Activated T-cell treated with anti-CD3 and anti-CD28 coated beads, Interleukin-2, amount 50 U/mL, for 48 hours (primary cell): ENCODE results near the gene UBTFL1.
"Not testable (repeated sequence)": the region's sequence is repeated elsewhere in the genome, so short reads cannot be mapped to it uniquely, and the experiment has no call there.

ENCODE experiments used
- DNase-seq, 2 experiments: peaks; one replicate each; pipeline ENCODE4 v3.0.0-alpha.2; 2020

UBTFL1 gene

DNA sequence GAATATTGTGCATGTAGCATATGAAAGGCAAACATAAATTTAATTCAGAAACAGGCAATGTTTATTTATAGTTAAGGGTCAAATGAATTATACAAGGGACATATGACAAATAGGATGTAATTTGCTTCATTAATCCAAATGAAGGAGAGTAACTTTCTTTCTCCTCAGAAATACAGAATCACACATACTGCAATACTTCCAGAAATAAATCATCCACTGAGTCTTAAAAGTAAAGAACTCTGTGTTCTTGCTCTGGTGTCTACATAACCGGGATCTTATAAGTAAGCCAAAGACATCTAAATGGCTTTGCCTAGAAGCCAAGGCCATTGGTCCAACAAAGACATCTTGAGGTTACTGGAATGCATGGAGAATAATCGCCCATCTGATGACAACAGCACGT, at the start of gene UBTFL1:
Gene UBTFL1, plus strand, starts transcription at position 301 of the 400 bp plus-strand sequence. Its CDS starts 0 bp downstream, at position 301.
- not testable (repeated sequence) for DNase-seq

DNA sequence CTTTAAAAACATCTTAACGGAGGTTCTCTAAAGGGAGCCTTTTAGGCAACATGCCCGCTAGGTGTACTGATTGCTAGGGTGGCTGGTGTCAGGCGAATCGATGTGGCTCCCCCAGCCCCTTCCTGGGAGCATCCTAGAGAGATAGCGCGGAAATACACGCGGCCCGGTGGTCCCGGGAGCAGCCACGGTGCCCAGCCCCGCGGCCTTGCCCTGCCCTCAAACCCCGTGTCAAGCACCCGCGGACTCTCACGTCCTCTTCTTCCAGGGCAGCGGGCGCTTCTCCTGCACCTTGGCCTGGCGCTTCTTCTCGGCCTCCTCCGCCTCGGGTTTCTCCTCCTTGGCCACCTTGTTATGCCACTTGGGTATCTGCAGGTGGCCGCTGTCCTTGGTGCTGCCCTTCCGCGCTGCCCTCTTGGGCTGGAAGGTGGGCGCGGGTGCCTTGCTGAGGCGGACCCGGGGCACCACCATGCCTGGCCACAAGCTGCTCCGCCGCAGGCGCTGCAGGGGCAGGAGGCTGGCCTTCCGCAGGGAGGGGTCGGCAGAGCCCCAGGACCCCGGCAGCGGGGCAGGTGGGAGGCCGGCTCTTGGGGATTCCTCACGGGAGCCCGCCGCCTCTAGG, 34.0 kb upstream of the UBTFL1 start:
- not testable (repeated sequence) for DNase-seq

GRCh38 chr11:90052311-90052710, 33.4 kb upstream of the UBTFL1 start:
- peak; percentile 20 to 21 for DNase-seq

DNA sequence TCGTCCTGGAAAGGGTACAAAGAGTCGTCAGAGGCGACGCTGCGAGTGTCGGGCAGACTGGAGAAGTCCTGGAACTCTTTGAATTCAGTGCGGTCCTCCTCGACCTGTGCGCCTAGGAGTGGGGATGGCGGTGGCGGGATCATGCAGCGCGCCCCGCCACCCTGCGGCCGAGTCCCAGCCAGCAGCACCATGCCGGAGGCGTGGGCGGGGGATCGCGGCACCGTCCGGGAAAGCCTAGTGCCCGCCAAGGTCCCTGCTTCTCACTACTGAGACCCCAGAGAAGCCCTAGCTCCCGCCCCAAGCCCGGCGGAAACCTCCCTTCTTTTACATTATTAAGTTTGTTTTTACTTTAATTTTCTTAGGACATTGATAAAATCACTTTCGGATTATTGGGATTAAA, 32.2 kb upstream of the UBTFL1 start:
- not testable (repeated sequence) for DNase-seq

DNA sequence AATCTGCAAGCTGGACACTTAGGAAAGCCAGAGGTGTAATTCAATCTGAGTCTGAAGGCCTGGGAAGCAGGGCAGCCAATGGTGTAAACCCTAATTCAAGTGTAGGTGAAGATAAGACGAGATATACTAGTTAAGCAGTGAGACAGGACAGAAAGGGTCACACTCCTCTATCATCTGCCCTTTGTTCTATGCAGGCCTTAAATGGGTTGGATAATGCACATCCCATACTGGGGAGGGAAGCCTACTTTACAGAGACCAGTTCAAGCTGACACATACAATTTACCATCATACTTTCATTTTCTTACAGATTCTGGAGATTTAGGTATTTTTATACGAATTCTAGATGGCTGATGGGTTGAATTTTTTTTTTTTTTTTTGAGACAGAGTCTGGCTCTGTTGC, 3.0 kb downstream of the UBTFL1 start:
- not testable (repeated sequence) for DNase-seq

GRCh38 chr11:90095230-90095924, 9.6 kb downstream of the UBTFL1 start:
- DNase-seq: not testable (repeated sequence)

GRCh38 chr11:90098261-90098660, 12.5 kb downstream of the UBTFL1 start:
- not testable (repeated sequence) for DNase-seq

- DNase-seq: no peak
Observed at GRCh38 chr11:90100431-90100830, 14.7 kb downstream of the UBTFL1 start.

- DNase-seq: no peak
Observed at GRCh38 chr11:90113541-90113940, 27.8 kb downstream of the UBTFL1 start.

- no peak for DNase-seq
Observed at GRCh38 chr11:90120191-90120590, 34.4 kb downstream of the UBTFL1 start.

DNA sequence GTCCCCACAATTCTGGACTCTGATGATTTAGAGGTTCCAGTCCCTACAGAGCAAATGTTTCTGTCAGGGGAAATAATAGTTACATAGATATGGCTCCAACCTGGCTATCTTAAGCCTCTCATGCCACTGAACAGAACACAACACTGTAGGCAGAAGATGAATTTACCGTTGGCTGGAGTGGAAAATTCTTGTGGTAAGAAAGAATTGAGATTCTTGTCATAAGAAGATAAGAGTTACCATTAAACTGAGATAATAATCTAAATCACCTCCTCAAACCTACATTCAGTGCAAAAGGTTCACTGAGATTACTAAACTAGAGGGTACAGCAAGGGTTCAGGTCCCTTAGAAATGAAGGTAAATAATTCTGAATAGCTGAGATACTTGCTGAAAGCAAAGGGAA, 38.6 kb downstream of the UBTFL1 start:
- no peak for DNase-seq

- no peak for DNase-seq
Observed at GRCh38 chr11:90124946-90125345, 39.2 kb downstream of the UBTFL1 start.

DNA sequence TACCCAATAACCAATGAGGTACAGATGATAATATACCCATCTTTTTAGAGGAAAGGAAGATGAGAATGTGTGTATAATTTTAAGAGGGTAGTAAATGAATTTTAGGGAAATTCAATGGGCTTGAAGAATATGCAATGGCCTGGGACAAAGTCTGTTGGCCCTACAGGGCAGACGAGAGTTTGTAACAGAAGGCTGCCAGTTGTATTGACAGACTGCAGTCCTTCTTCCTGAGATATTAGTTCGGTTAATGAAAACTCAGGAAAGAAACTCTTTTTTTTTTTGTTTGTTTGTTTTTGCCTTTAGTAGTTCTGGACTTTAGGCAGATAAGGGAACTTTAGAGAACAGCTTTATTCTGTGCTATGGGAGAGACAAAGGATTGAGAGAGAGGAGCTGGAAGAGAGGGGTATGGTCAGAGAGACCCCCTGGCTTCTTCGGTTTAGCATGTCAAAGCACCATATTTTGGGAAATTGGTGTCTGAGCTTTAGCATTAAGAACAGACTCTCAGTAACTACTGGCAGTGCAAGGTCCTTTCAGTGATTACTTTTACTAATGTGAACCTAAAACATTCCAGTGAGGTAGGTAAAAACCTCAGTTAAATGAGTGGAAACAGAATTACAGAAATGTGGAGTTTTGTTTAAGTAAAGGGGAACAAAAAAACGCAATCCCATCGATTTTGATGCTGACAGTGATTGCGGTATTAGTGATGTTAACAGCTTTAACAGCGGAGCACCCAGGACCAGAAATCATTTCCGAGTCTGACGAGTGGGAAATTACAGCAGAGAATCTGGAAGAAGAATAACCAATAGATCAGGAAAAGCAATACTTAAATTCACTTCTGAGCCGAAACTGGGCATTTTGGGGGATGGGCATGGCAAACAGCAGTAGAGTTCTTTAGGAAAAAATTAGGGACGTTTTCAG, 48.1 kb downstream of the UBTFL1 start:
- DNase-seq: no peak

DNA sequence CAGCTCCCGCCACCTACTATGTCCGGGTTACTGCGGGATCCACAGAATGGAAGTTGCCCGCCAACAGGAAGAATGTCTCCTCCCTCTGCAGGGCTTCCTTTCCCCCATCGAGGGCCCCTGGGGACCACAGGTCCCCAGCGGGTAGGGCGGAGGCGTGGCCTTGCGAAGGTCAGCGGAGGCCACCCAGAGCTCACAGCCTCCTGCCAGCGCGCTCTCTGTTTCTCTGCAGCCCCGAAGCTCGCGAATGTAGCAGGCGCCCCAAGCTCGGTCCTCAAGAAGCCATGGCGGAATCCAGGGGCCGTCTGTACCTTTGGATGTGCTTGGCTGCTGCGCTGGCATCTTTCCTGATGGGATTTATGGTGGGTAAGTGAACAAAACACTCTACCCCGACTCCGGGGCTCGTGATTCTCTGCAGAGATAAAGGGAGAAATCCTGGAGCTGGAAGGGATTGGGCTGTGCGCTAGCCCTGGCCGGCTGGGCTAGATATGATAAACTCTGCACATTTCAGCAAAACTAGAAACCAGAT, 48.8 kb downstream of the UBTFL1 start, which contains the start of gene NAALAD2:
Gene NAALAD2, plus strand, starts transcription at position 186 of the 526 bp plus-strand sequence. Its CDS starts 96 bp downstream, at position 282.
- peak; percentile 18 to 19 for DNase-seq

GRCh38 chr11:90135016-90135415, 49.3 kb downstream of the UBTFL1 start:
- DNase-seq: no peak
